Measurements from ENCODE around the gene SNN.

GRCh38 chr16:11679941-11680911 lies 12.0 kb downstream of the SNN start:
- no peak for TF ChIP-seq POLR2AphosphoS5 (IDR thresholded peaks at IDR 0.05; ENCODE audit: low read depth, low read length)
- TF ChIP-seq SPI1 (IDR thresholded peaks at IDR 0.05; ENCODE audit: low read depth, low read length), result no peak
- TF ChIP-seq TAF1 (IDR thresholded peaks at IDR 0.05; ENCODE audit: low read depth, low read length), result no peak
- TF ChIP-seq POLR2A (IDR thresholded peaks at IDR 0.05; ENCODE audit: low read depth, low read length), result no peak
- no peak for TF ChIP-seq POU2F2 (IDR thresholded peaks at IDR 0.05; ENCODE audit: low read depth, low read length)
- no peak for TF ChIP-seq PAX5 (IDR thresholded peaks at IDR 0.05; ENCODE audit: insufficient read depth, low read length, severe bottlenecking)
